HG03521 (cell line): ENCODE data around the gene NHERF1.

ENCODE experiments used
- ATAC-seq: cut with Tn5 transposase; IDR thresholded peaks from one replicate; pipeline ENCODE4 v1.9.1; 2021; ENCODE audit warnings: mild to moderate bottlenecking, moderate library complexity; ENCODE audit not compliant: unreplicated experiment

NHERF1 gene

DNA sequence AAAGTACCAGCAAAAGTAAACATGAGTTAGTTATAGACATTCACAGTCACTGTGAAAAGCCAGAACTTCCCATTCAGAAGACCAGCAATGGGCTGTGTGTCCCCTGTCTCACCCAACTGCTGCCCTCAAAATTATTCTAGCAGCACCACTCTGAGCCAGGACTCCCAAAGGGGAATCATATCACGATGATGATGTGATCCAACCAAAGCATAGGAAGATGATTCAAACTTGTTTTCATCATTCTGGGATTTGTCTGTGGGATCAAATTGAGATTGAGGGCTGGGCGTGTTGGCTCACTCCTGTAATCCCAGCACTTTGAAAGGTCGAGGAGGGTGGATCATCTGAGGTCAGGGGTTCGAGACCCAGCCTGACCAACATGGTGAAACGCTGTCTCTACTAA, 34.1 kb downstream of the NHERF1 start:
- ATAC-seq: no peak

DNA sequence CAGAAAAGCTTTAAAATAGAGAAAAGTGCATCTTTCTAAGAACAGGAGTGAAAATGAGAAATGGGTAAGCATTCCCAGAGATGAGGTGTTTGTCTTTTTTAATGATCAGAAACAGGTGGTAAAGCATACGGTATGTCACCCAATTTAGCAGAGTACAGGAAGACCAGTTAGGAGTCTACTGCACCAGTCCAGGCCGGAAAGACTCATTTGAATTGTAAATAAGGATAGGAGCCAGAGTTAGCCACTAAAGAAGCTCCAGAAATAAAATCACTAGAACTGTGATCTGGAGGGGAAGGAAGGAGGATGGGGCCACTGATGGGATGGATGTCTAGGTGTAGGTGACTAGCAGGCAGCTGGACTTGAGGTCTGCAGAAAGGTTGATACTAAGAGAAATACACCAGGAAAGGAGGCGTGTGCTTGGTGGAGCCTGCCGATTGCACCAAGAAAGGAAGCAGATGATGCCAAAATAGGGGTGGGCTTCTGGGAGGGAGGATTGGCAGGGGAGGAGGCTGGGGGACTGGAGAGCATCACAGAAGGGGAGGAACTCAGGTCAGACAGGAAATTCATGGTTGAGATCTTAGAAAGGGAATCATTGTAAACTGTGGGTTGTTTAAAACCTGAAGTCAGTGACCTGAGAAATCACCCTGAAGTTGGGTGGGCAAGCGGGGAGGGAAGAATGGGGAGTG, 35.8 kb downstream of the NHERF1 start:
- ATAC-seq: no peak

- no peak for ATAC-seq
These were observed 36.9 kb downstream of the NHERF1 start for GRCh38 chr17:74785096-74785980.

DNA sequence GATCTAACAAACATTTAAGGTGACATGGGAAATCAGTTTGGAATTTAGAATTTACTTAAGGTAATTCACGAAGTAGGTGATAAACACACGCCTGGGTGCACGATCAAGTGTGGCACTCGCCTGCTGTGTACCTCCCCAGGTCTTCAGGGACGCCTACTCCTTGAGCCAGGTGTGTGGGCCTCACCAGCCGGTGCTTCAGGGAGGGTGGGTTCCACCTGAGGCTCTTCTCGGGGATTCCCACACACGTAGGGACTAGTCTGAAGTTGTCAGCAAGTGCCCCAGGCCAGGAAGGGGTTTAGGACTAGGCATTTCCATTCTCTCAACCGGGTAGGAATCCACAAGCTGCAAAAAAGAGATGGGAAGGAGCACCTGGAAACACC, 37.5 kb downstream of the NHERF1 start:
- ATAC-seq: no peak

GRCh38 chr17:74786431-74787055, 38.1 kb downstream of the NHERF1 start:
- ATAC-seq: no peak

DNA sequence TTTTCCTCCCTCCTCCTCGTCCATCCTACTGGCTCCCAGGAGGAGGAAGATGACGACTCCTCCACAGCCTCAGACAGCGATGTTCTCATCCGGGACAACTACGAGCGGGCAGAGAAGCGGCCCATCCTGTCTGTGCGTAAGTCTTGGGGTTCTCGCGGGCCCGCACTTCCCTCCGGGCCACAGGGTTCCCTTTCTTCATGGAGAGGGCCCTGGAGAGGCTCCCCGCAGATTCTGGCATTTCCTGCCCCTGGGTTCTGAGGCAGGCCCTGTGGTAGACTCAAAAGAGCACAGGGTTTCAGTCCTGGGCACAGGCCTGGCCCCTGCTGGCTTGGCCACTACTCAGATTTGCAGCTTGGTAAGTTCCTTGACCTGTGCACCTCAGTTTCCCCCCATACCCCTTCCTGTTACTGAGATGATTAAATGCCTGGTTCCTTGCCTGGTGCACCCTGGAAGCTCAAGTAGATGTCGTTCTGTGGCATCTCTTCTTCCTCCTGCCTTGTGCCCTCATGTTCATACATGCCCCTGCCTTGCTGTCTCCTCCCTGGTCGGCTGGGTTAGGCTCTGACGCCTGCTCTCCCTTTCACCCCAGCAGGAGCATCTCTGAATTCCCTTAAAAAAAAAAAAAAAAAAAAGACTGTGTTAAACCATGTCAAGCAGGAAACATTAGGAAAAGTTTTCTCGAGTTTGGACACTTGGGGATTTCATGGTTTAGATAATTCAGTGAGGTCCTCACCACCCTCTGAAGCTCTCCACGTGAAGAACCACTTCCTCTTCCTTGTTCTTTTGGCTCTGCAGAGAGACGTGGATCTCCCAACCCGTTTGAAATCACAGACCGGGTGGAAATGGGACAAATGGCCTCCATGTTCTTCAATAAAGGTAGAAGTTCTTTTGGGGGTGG, 42.0 kb downstream of the NHERF1 start:
- ATAC-seq: no peak

DNA sequence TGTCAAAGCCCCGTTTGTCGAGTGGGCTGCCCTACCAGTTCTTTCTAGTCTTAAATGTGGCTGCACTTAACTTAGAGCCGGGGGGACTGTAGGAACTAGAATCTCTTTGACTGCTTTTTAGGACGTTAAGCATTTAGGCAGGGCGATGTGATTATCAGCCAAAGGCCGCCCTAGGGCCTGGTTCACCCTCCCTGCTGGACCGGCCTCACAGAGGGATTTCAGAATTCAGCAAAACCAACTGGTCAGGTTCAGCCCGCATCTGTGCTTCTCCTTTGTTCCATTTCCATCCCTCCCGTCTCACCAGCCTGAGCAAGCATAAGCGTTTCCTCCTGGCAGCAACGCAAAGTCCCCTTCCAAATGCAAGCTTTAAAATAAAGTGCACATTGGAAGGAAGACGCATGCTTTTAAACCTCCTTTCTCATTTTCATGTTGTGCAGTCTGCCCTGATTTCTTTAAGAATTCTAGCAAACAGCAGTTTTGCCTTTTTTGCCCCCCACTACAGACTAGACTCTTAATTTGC, 44.2 kb downstream of the NHERF1 start:
- ATAC-seq: no peak

GRCh38 chr17:74795327-74796020, 47.0 kb downstream of the NHERF1 start:
- no peak for ATAC-seq

GRCh38 chr17:74796211-74796610, 47.8 kb downstream of the NHERF1 start:
- ATAC-seq: no peak

DNA sequence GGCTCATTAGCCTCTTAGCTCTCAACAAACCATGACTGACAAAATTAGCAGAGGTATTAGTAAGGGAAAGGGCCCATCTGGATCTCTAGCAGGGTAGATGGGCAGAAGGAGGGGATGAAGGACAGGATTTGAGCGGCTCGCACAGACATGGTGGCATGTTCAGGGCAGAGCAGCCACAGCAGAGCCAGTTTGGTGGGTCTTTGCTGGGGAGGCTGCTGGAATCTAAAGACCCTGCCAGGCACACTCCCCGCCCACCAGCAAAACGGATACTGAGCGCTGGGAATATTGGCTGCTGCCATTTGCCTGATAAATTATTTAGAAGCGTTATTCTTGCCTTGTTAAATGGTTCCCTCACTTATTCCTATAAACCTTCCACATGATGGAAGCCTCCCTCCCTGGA, 48.4 kb downstream of the NHERF1 start:
- no peak for ATAC-seq

DNA sequence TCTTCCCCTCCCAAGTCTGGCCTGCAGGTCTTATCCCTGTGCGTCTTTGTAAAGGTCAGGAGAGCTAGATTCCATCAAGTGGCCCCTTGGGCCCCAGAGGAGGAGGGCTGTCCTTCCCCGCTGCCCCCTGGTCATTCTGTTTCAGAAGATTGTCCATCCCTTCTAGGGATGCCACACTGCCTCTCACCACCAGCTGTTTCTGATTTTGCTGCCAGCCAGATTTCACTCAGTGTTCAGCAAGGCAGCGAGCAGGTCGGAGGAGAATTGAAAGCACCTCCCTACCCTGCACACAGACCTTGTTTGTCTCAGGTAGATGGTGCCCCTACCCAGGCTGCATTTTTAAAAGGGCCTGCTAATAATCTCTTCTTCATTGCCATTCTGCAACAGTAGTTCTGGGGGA, 49.4 kb downstream of the NHERF1 start:
- no peak for ATAC-seq

- no peak for ATAC-seq
These were observed 49.8 kb downstream of the NHERF1 start for GRCh38 chr17:74798239-74798707.

DNA sequence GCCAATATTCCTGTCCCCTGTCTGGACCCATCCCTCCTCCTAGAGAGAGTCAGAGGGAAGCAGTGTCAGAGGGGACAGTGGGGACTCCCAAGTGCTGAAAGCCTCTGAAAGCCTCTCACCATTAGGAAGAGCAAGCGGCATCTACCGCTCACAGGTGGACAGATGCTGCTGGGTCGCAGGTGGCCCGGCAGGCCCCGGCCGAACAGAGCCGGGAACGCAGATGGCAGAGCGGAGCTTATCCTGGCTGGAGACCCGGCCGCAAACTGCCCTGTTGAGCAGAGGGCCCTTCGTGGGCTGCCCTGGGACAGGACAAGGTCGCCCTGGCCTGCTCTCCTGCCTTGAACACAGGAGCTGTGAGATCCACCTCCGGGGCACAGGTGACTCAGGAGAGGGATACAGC, 50.7 kb downstream of the NHERF1 start:
- no peak for ATAC-seq

GRCh38 chr17:74800531-74800930, 52.1 kb downstream of the NHERF1 start:
- ATAC-seq: no peak

DNA sequence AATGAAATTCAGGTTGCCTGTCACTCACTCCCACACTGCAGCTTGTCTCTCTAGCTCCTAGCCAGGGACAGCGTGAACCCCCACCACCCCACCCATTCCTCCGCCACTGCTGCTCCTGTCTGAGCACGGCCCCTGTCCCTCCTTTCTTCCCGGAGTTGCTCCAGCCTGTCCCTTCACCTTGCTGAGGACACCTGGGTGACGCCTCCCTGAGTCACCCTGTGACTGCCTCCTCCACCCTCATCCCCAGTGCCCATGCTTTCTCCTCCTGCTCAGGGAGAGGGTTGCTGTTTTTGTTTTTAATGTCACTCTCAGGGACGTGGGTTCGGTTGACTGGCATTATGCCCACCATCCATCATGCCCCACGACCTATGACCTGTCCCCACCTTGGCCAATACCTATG, 53.5 kb downstream of the NHERF1 start:
- no peak for ATAC-seq

GRCh38 chr17:74803388-74803930, 55.0 kb downstream of the NHERF1 start:
- ATAC-seq: no peak

GRCh38 chr17:74803971-74804370, 55.5 kb downstream of the NHERF1 start:
- ATAC-seq: no peak

DNA sequence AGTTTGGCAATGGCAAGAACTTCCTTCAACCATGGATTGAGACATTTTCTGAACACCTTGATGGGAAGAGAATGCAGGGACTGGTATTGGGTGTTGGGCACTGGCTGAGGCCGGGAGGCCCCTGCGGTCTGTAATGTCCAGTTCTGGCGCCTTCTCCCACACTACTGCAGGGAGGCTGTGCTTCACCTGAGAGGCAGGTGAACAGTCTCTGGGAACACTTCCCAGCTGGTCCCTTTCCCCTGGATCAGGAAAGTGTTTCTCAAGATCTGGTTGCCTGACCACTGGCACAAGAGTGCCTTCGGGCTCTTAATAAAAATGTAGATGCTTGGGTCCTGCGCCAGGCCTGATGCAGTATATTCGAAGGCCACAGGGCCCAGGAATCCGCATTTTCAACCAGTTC, 56.3 kb downstream of the NHERF1 start:
- no peak for ATAC-seq

DNA sequence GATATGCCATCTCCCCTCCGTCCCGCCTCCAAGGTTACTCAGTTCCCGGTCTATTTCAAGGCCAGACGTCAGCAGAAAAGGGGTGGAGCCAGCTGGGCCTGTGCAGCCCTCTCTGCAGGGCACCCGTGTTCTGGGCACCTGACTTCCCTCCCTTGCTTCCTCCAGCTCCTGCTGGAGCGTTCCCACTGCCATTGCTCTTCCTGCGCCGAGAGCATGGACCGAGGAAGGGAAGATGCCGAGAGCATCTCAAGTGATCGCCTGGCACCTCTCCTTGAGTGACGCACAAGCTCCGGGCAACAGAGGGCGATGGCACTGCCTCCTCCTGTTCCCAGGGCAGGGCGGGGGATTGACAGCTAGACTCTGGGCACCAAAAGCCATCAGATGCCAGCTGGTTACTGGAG, 57.2 kb downstream of the NHERF1 start:
- ATAC-seq: no peak

DNA sequence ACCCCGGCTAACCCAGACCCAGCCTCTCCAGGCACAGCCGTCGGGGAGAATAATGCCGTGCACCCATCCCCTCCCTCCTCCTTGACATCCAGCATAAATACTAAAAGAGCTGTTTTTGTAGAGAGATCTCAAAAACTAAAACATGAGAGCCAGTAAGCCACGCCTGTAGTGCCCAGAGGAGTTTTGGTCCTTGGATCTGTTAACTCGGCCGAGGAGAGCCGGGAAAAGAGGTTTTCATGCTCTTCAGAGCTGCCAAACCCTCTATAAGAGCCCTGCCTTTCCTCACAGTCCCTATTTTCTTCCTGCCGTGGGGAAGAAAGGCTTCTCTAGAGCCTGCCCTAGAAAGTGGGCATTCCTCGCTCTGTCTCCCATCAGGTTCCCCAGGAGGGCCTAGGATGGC, 57.9 kb downstream of the NHERF1 start:
- ATAC-seq: no peak
